SU-DHL-6 (cell line): ENCODE data around the gene C1QL1.

ENCODE experiments used
- EZH2phosphoT487 ChIP-seq: fragments of 200-600 bp; sonication (generic), shearing (Covaris generic); conservative IDR thresholded peaks from 2 replicates; pipeline ENCODE4 v1.6.1; 2018; ENCODE audit warnings: mild to moderate bottlenecking, antibody characterized with exemption, low read length, moderate library complexity, mixed read lengths
- TF ChIP-seq, protein P1 (sequence below): fragments of 200-600 bp; sonication (generic); IDR thresholded peaks from one replicate; pipeline ENCODE4 v1.5.1; 2017; ENCODE audit warnings: antibody characterized with exemption, mild to moderate bottlenecking, low read length, moderate library complexity; ENCODE audit not compliant: insufficient read depth, poor library complexity, severe bottlenecking

DNA sequence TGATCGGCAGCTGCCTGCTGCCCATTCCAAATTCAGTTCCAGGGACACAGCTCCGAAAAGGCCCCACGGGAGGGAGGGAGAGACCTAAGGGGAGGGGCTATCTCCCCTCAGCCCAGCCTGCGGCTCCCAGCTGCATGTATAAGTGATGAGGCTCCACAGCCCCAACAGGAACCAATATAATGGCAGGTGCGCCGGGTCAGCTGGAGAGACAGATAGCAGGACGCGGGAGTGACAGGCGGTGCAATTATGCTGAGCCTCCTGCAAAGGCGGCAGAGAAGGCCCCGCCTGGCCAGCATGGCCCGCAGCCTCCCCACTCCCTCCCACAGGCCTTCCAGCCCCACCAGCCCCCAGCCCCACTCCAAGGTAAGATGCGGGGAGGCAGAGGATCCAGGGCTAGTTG, 8.1 kb upstream of the C1QL1 start:
- TF ChIP-seq, protein P1, sequence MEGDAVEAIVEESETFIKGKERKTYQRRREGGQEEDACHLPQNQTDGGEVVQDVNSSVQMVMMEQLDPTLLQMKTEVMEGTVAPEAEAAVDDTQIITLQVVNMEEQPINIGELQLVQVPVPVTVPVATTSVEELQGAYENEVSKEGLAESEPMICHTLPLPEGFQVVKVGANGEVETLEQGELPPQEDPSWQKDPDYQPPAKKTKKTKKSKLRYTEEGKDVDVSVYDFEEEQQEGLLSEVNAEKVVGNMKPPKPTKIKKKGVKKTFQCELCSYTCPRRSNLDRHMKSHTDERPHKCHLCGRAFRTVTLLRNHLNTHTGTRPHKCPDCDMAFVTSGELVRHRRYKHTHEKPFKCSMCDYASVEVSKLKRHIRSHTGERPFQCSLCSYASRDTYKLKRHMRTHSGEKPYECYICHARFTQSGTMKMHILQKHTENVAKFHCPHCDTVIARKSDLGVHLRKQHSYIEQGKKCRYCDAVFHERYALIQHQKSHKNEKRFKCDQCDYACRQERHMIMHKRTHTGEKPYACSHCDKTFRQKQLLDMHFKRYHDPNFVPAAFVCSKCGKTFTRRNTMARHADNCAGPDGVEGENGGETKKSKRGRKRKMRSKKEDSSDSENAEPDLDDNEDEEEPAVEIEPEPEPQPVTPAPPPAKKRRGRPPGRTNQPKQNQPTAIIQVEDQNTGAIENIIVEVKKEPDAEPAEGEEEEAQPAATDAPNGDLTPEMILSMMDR: no peak
- no peak for TF ChIP-seq EZH2phosphoT487
